Right atrium auricular region (tissue), 2 donors: ENCODE measurements around the gene TFF1. TPM values are rescaled to one million over a fixed set of nuclear protein-coding genes. Genes with fewer than 3 reads are reported as not detected.

Experiments used
- DNase-seq: peaks from one replicate; pipeline ENCODE4 v3.0.0-alpha.2; 2019; ENCODE audit warnings: low spot score
- H3K27ac ChIP-seq, 2 donors: fragments of 200-600 bp; sonication (generic); 1 replicate in 1 of 2; 2 replicates in 1 of 2; pipeline ENCODE4 v1.5.1; 2016 to 2019
- H3K27me3 ChIP-seq, 2 donors: fragments of 200-600 bp; sonication (generic); one replicate each; pipeline versions ENCODE4 v1.5.1 to v1.6.0; 2017 to 2019
- H3K36me3 ChIP-seq: fragments of 200-600 bp; sonication (generic); one replicate; pipeline ENCODE4 v1.5.1; 2016
- H3K4me1 ChIP-seq, 2 donors: fragments of 200-600 bp; sonication (generic); one replicate each; pipeline versions ENCODE4 v1.5.1 to v1.6.0; 2017 to 2019
- H3K4me3 ChIP-seq, 2 donors: fragments of 200-600 bp; sonication (generic); 1 replicate in 1 of 2; 2 replicates in 1 of 2; pipeline ENCODE4 v1.5.1; 2017 to 2019; ENCODE audit warnings: mild to moderate bottlenecking in 1 of 2, moderate library complexity in 1 of 2
- H3K9me3 ChIP-seq, 2 donors: fragments of 200-600 bp; sonication (generic); one replicate each; pipeline ENCODE4 v1.5.1; 2019
- CTCF ChIP-seq, 2 donors: fragments of 200-600 bp; sonication (generic); IDR thresholded peaks; one replicate each; pipeline ENCODE4 v1.5.1; 2019; ENCODE audit warnings: antibody characterized with exemption in 2 of 2
- total RNA-seq, 2 donors: library from RNA; depleted of rRNA; stranded (reverse); fragments of >200 nt; gene quantifications; one replicate each; pipeline ENCODE4 v1.1.0, GENCODE V29; 2016

Gene TFF1
- total RNA-seq, 2 donors from 2014 or later, result not detected

- no peak for DNase-seq
- Histone ChIP-seq H3K27me3 (no peaks in the 10 kb centered on the region), H3K9me3 (no peaks in the 10 kb centered on the region), H3K4me3 (no peak overlapping the region), H3K27ac (no peak overlapping the region), H3K36me3 (no peaks in the 10 kb centered on the region), H3K4me1 (no peaks in the 10 kb centered on the region)
- no peak for TF ChIP-seq CTCF (IDR thresholded peaks at IDR 0.05)
Observed at GRCh38 chr21:42407476-42407875, 41.1 kb upstream of the TFF1 start.

- H3K27ac ChIP-seq, result no peak overlapping the region
- H3K36me3 ChIP-seq, result no peaks in the 10 kb centered on the region
- no peaks in the 10 kb centered on the region for H3K4me1 ChIP-seq
- no peak for TF ChIP-seq CTCF (IDR thresholded peaks at IDR 0.05)
- no peak overlapping the region for H3K4me3 ChIP-seq
- H3K27me3 ChIP-seq, result no peaks in the 10 kb centered on the region
- H3K9me3 ChIP-seq, result no peaks in the 10 kb centered on the region
- DNase-seq, result no peak
Observed at GRCh38 chr21:42406866-42407265, 40.5 kb upstream of the TFF1 start.

GRCh38 chr21:42406201-42406621 is 39.9 kb upstream of the TFF1 start:
- Histone ChIP-seq H3K4me3 (no peak overlapping the region), H3K9me3 (no peaks in the 10 kb centered on the region), H3K4me1 (no peaks in the 10 kb centered on the region), H3K27me3 (no peaks in the 10 kb centered on the region), H3K27ac (no peak overlapping the region), H3K36me3 (no peaks in the 10 kb centered on the region)
- no peak for TF ChIP-seq CTCF (IDR thresholded peaks at IDR 0.05)
- no peak for DNase-seq

GRCh38 chr21:42405064-42406013 is 39.0 kb upstream of the TFF1 start:
- Histone ChIP-seq H3K27me3 (no peaks in the 10 kb centered on the region), H3K4me1 (no peaks in the 10 kb centered on the region), H3K9me3 (no peaks in the 10 kb centered on the region), H3K4me3 (no peak overlapping the region), H3K27ac (no peak overlapping the region), H3K36me3 (no peaks in the 10 kb centered on the region)
- no peak for TF ChIP-seq CTCF (IDR thresholded peaks at IDR 0.05)
- DNase-seq, result no peak

GRCh38 chr21:42404539-42404938 is 38.2 kb upstream of the TFF1 start:
- Histone ChIP-seq H3K27me3 (no peaks in the 10 kb centered on the region), H3K9me3 (no peaks in the 10 kb centered on the region), H3K36me3 (no peaks in the 10 kb centered on the region), H3K4me1 (no peaks in the 10 kb centered on the region), H3K27ac (no peak overlapping the region), H3K4me3 (no peak overlapping the region)
- TF ChIP-seq CTCF (IDR thresholded peaks at IDR 0.05), result no peak
- no peak for DNase-seq
